Testis (tissue), 2 donors: ENCODE results near the gene ZNF521.

Source experiments
- POLR2A ChIP-seq: fragments of 450-650 bp; IDR thresholded peaks from one replicate; pipeline ENCODE4 v1.6.1; 2017; ENCODE audit warnings: antibody characterized with exemption, mild to moderate bottlenecking, moderate library complexity
- TF ChIP-seq, protein P1 (sequence below), 3 experiments: fragments of 450-650 bp in 2 of 3; fragments of 200-600 bp in 1 of 3; sonication (generic) in 1 of 3; IDR thresholded peaks; one replicate each; pipeline ENCODE4 v1.5.1; 2016 to 2019; ENCODE audit warnings: antibody characterized with exemption in 3 of 3, mild to moderate bottlenecking in 2 of 3, moderate library complexity in 1 of 3

GRCh38 chr18:25243257-25243656 is 108.7 kb downstream of the ZNF521 start:
- TF ChIP-seq, protein P1, sequence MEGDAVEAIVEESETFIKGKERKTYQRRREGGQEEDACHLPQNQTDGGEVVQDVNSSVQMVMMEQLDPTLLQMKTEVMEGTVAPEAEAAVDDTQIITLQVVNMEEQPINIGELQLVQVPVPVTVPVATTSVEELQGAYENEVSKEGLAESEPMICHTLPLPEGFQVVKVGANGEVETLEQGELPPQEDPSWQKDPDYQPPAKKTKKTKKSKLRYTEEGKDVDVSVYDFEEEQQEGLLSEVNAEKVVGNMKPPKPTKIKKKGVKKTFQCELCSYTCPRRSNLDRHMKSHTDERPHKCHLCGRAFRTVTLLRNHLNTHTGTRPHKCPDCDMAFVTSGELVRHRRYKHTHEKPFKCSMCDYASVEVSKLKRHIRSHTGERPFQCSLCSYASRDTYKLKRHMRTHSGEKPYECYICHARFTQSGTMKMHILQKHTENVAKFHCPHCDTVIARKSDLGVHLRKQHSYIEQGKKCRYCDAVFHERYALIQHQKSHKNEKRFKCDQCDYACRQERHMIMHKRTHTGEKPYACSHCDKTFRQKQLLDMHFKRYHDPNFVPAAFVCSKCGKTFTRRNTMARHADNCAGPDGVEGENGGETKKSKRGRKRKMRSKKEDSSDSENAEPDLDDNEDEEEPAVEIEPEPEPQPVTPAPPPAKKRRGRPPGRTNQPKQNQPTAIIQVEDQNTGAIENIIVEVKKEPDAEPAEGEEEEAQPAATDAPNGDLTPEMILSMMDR (IDR thresholded peaks at IDR 0.05), result no peak
- TF ChIP-seq POLR2A, result no peak
